WTC11 (cell line): ENCODE measurements around the gene RGL1.

ENCODE experiments used
- ATF3 ChIP-seq: sonication (generic); formaldehyde crosslinking; conservative IDR thresholded peaks from 2 replicates; pipeline ENCODE4 v1.8.1; 2022; ENCODE audit warnings: mild to moderate bottlenecking, missing genetic modification reagents
- CTCF ChIP-seq: fragments of 200-600 bp; IDR thresholded peaks from 2 replicates; pipeline ENCODE4 v1.8.0; 2022; ENCODE audit warnings: antibody characterized with exemption
- ETV6 ChIP-seq: sonication (generic); formaldehyde crosslinking; IDR thresholded peaks from 2 replicates; pipeline ENCODE4 v1.8.1; 2022; ENCODE audit warnings: mild to moderate bottlenecking, missing genetic modification reagents
- FOXJ3 ChIP-seq: sonication (generic); formaldehyde crosslinking; IDR thresholded peaks from 2 replicates; pipeline ENCODE4 v1.9.0; 2021; ENCODE audit warnings: missing genetic modification reagents, mild to moderate bottlenecking, borderline replicate concordance
- MAX ChIP-seq: sonication (generic); formaldehyde crosslinking; IDR thresholded peaks from 2 replicates; pipeline ENCODE4 v1.8.0; 2022; ENCODE audit warnings: mild to moderate bottlenecking, missing genetic modification reagents
- RELA ChIP-seq: sonication (generic); formaldehyde crosslinking; IDR thresholded peaks from 2 replicates; pipeline ENCODE4 v1.8.1; 2022; ENCODE audit warnings: missing genetic modification reagents, mild to moderate bottlenecking, borderline replicate concordance
- SMAD3 ChIP-seq: sonication (generic); formaldehyde crosslinking; IDR thresholded peaks from 2 replicates; pipeline ENCODE4 v1.8.0; 2022; ENCODE audit warnings: missing genetic modification reagents, mild to moderate bottlenecking, borderline replicate concordance
- TCF7 ChIP-seq: sonication (generic); formaldehyde crosslinking; IDR thresholded peaks from 2 replicates; pipeline ENCODE4 v1.8.0; 2022; ENCODE audit warnings: mild to moderate bottlenecking, low read depth, missing genetic modification reagents, moderate library complexity
- TEAD4 ChIP-seq: sonication (generic); formaldehyde crosslinking; IDR thresholded peaks from 2 replicates; pipeline ENCODE4 v1.8.0; 2022; ENCODE audit warnings: mild to moderate bottlenecking, missing genetic modification reagents
- USF1 ChIP-seq: sonication (generic); formaldehyde crosslinking; IDR thresholded peaks from 2 replicates; pipeline ENCODE4 v1.8.0; 2022; ENCODE audit warnings: mild to moderate bottlenecking, missing genetic modification reagents
- ZBTB43 ChIP-seq: sonication (generic); formaldehyde crosslinking; IDR thresholded peaks from 2 replicates; pipeline ENCODE4 v1.8.1; 2023; ENCODE audit warnings: mild to moderate bottlenecking, missing genetic modification reagents
- ZNF121 ChIP-seq: sonication (generic); formaldehyde crosslinking; IDR thresholded peaks from 2 replicates; pipeline ENCODE4 v1.8.0; 2023; ENCODE audit warnings: missing genetic modification reagents

- TF ChIP-seq CTCF (no peak), SMAD3 (no peak), ZBTB43 (CRISPR knock-in tag) (no peak), ATF3 (CRISPR knock-in tag) (no peak), TCF7 (CRISPR knock-in tag) (no peak), USF1 (CRISPR knock-in tag) (no peak), ZNF121 (CRISPR knock-in tag) (no peak), RELA (CRISPR knock-in tag) (no peak), FOXJ3 (no peak), ETV6 (CRISPR knock-in tag) (no peak), TEAD4 (CRISPR knock-in tag) (no peak), MAX (CRISPR knock-in tag) (no peak)
Measured at GRCh38 chr1:183882335-183883167, 77.6 kb downstream of the RGL1 start.
